Measurements from ENCODE around the gene UBE2D4.
"Not testable (repeated sequence)": the region's sequence is repeated elsewhere in the genome, so short reads cannot be mapped to it uniquely, and the experiment has no call there.

GRCh38 chr7:43997532-43997931 lies 71.3 kb downstream of the UBE2D4 start, which contains the start of gene SPDYE1:
- not testable (repeated sequence) for TF ChIP-seq POLR2AphosphoS5 (IDR thresholded peaks at IDR 0.05; ENCODE audit: borderline replicate concordance, low read depth, low read length); EZH2 (IDR thresholded peaks at IDR 0.05); FOXP2 (optimal IDR thresholded peaks at IDR 0.05; ENCODE audit: control extremely low read depth, extremely low read length, insufficient read depth)
